Left lung (tissue), 10 donors: ENCODE results near the gene MYO7A. TPM values are rescaled to one million over a fixed set of nuclear protein-coding genes. Genes with fewer than 3 reads are reported as not detected.

Source experiments
- ATAC-seq: fragments of 200-7000 bp; cut with Tn5 transposase; one replicate; pipeline ENCODE4 v1.9.1; 2020; ENCODE audit warnings: moderate library complexity
- DNase-seq, 4 donors: peaks; one replicate each; pipeline ENCODE4 v3.0.0-alpha.2; 2013 to 2020
- H3K27ac ChIP-seq, 2 donors: fragments of 200-600 bp; sonication (generic) in 1 of 2; one replicate each; pipeline versions ENCODE4 v1.5.0 to v1.8.0; 2020 to 2021
- H3K27me3 ChIP-seq, 2 donors: fragments of 200-600 bp; sonication (generic) in 1 of 2; one replicate each; pipeline versions ENCODE4 v1.5.0 to v1.8.0; 2020 to 2021
- H3K36me3 ChIP-seq, 2 donors: fragments of 200-600 bp; sonication (generic) in 1 of 2; one replicate each; pipeline versions ENCODE4 v1.5.0 to v1.8.0; 2020 to 2021
- H3K4me1 ChIP-seq, 2 donors: fragments of 200-600 bp; one replicate each; pipeline ENCODE4 v1.8.0; 2021
- H3K4me3 ChIP-seq, 2 donors: fragments of 200-600 bp; sonication (generic) in 1 of 2; one replicate each; pipeline versions ENCODE4 v1.5.0 to v1.8.0; 2020 to 2021; ENCODE audit warnings: mild to moderate bottlenecking in 1 of 2
- H3K9me3 ChIP-seq, 2 donors: fragments of 200-600 bp; sonication (generic) in 1 of 2; one replicate each; pipeline versions ENCODE4 v1.5.0 to v1.8.0; 2020 to 2021
- intact Hi-C, 2 donors: fragments of 100-400 bp; cut with DNase I; formaldehyde crosslinking; loops; one replicate each; pipeline versions ENCODE4 v1.11.2 to v1.14.2; 2022
- polyA plus RNA-seq, 6 donors: library from polyadenylated mRNA; unstranded; fragments of 120-200 nt; gene quantifications; one replicate each; pipeline ENCODE4 v1.2.1, GENCODE V29; 2013; ENCODE audit not compliant: insufficient read length in 6 of 6
- total RNA-seq, 2 donors: library from RNA; stranded (reverse); fragmentation: NEBNext Ultra II Directional; extraction: Animal tissue kit (Norgen Biotek cat#: 25700); gene quantifications; one replicate each; pipeline ENCODE4 v1.2.1, GENCODE V29; 2021
- TF ChIP-seq, protein P1 (sequence below), 2 donors: fragments of 200-600 bp; sonication (generic) in 1 of 2; IDR thresholded peaks; one replicate each; pipeline versions ENCODE4 v1.5.0 to v1.8.0; 2021; ENCODE audit warnings: antibody characterized with exemption in 2 of 2
- donor health status: DM: no; HTN: yes; CAD: no.
- donor health status: DM: no; HTN: no; CAD: no.

MYO7A gene
- total and polyA plus RNA-seq, 8 donors: 4.8 to 13.5 (median 5.8) TPM

DNA sequence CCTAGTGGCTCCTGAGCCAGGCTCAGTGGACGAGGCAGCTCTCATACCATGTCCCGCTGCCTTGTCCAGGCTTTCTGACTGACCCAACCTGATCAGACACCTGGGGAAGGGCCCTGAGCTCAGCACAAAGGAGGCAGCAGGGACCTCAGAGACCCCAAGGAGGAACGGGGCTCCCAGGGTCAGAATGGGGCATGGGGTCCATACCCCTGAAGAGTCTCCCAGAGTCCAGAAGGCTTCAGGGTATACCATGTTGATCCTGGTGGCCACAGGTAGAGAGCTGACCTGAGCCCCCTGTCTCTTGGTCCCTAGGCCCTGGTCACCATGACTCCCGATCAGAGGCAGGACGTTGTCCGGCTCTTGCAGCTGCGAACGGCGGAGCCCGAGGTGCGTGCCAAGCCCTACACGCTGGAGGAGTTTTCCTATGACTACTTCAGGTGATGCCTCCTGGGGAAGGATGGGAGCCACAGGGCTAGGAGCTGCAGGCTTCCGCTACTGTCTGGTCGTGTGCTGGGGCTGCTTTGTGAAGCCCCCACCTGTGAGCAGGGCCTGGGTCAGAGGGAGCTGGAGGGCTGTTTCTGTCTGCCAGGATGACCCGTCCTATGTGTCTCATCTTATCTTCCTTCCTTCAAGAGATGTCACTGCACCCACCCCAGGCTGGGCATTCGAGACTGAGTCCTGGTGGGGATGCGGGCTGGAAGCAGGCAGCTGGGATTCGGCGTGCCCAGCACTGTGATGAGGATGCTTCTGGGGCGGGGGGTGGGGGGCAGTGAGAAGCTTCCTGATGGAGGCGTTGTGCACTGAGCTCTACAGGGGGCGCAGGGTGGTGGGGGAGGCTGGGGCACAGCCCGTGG lies 74.2 kb downstream of the MYO7A start:
- Histone ChIP-seq H3K27me3 (no peaks in the 10 kb centered on the region), H3K9me3 (no peaks in the 10 kb centered on the region), H3K36me3 (no peaks in the 10 kb centered on the region), H3K4me1 (no peaks in the 10 kb centered on the region), H3K27ac (no peak overlapping the region), H3K4me3 (no peak overlapping the region)
- no peak for ATAC-seq
- DNase-seq: peak in 1 of 4 donors; percentile 25
- TF ChIP-seq, protein P1, sequence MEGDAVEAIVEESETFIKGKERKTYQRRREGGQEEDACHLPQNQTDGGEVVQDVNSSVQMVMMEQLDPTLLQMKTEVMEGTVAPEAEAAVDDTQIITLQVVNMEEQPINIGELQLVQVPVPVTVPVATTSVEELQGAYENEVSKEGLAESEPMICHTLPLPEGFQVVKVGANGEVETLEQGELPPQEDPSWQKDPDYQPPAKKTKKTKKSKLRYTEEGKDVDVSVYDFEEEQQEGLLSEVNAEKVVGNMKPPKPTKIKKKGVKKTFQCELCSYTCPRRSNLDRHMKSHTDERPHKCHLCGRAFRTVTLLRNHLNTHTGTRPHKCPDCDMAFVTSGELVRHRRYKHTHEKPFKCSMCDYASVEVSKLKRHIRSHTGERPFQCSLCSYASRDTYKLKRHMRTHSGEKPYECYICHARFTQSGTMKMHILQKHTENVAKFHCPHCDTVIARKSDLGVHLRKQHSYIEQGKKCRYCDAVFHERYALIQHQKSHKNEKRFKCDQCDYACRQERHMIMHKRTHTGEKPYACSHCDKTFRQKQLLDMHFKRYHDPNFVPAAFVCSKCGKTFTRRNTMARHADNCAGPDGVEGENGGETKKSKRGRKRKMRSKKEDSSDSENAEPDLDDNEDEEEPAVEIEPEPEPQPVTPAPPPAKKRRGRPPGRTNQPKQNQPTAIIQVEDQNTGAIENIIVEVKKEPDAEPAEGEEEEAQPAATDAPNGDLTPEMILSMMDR (IDR thresholded peaks at IDR 0.05): no peak
- intact Hi-C loops: no loop called here

DNA sequence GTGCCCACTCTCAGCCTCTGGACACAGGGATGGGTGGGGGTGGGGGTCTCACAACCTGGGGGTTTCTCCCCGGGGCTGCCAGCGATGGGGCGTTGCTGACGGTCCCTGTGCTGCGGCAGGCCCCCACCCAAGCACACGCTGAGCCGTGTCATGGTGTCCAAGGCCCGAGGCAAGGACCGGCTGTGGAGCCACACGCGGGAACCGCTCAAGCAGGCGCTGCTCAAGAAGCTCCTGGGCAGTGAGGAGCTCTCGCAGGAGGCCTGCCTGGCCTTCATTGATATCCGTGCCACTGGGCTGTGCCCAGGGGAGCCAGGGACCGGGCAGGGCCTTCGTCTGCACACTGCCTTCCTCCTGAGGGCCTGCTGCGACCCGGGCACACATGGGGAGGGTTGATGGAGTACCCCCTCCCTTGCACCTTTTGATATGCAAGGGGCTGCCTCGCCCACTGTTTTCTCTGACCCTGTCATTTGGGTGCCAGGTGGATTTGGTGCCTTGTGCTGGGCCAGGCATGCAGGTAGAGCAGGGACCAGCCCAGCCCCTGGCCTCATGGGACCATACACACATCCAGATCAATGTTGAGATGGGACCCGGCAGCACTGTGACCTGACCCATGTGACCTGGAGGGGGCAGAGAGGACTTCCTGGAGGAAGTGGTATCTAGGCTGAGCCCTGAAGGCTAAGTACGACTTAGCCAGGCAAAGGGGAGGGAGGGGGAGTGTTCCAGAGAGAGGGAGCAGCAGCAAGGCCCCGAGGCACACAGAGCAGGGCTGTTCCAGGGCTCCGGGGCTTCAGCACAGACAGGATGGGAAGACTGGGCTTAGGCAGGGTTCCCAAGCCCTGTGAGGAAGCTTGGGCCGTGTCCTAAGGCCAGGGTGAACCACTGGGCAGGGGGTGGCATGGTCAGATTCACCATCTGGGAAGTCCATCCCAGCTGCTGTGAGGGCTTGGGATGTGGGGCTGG lies 75.2 kb downstream of the MYO7A start:
- H3K9me3 ChIP-seq: no peaks in the 10 kb centered on the region
- H3K27me3 ChIP-seq: no peaks in the 10 kb centered on the region
- H3K4me3 ChIP-seq: no peak overlapping the region
- H3K36me3 ChIP-seq: no peaks in the 10 kb centered on the region
- no peaks in the 10 kb centered on the region for H3K4me1 ChIP-seq
- DNase-seq (peak in 1 of 4 donors; percentile 20), ATAC-seq (no peak)
- TF ChIP-seq, protein P1 (IDR thresholded peaks at IDR 0.05): no peak
- no peak overlapping the region for H3K27ac ChIP-seq
- intact Hi-C loops: no loop called here

DNA sequence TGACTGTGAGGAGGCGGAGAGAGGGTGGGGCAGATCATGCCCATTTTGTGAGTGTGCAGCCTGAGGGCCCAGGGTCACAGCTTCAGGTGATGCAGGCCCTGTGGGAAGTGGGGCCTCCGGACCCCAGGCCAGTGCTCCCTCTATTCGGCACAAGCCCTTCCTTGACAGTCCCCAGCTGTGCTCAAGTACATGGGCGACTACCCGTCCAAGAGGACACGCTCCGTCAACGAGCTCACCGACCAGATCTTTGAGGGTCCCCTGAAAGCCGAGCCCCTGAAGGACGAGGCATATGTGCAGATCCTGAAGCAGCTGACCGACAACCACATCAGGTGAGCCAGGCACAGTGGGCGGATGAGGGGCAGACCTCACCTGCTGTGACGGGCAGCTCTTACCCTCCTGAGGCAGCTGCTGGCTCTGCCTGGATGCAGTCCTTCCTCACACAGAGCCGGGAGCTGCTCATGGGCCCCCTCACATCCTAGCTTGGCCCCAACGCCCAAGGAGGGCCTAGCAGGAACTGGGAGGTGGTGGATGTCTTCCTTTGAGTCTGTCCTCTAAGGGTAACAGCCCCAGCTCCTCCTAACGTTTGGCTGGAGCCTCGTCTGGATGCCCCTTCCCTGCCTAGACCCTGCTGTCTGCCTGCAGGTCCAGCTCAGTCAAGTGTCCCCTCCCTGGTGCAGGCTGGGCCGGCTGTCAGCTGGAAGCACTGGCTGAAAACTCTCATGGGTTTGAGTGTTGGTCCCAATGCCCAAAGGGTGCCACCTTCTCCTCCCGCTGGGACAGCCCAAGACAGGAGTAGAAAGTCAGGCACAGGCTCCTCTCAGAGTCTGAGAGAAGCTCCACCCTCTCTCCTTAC lies 76.1 kb downstream of the MYO7A start:
- intact Hi-C loops: no loop called here
- TF ChIP-seq, protein P1 (IDR thresholded peaks at IDR 0.05): no peak
- peak in 1 of 4 donors; percentile 28 for DNase-seq

DNA sequence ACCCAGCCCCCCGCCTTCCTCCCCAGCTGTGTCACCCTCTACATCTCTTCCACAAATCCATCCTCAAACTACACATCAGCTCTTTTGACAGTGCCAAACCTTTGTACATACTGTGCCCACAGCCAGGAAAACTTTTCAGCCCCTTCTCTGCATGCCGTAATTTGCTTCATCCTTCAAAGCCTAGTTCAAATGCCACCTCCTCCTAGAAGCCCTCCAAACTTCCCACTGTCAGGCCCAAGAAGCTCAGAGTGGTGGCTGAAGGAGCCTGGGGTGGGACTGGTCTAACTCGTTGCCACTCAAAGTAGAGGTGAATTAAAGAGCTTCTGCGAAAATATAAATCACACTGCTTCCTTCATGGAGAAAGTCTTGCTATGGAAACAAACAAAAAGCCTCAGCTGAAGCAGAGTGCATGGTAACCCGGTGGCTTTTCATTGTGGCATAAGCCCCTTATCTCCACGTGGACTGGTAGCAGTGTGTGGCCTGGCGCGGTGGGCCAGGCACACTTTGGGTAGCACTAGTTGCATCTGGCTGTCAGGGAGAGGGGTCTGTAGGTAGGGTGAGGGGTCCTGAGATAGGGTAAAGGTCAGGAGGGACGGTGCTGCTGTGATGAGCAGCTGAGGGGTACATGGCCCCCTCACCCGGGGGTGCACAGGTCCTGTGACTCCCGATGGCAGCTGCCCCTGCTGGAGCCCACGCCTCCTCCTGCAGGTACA lies 76.9 kb downstream of the MYO7A start:
- H3K36me3 ChIP-seq: no peaks in the 10 kb centered on the region
- H3K27ac ChIP-seq: no peak overlapping the region
- no peak for ATAC-seq
- H3K4me1 ChIP-seq: no peaks in the 10 kb centered on the region
- no peak for DNase-seq
- no peaks in the 10 kb centered on the region for H3K9me3 ChIP-seq
- H3K4me3 ChIP-seq: no peak overlapping the region
- TF ChIP-seq, protein P1 (IDR thresholded peaks at IDR 0.05): no peak
- intact Hi-C loops: no loop called here
- no peaks in the 10 kb centered on the region for H3K27me3 ChIP-seq

More for the DNA sequence above, 76.1 kb downstream of the MYO7A start:
- no peaks in the 10 kb centered on the region for H3K27me3 ChIP-seq
- H3K27ac ChIP-seq: no peak overlapping the region
- H3K9me3 ChIP-seq: no peaks in the 10 kb centered on the region
- H3K4me1 ChIP-seq: no peaks in the 10 kb centered on the region
- H3K4me3 ChIP-seq: no peak overlapping the region
- H3K36me3 ChIP-seq: no peaks in the 10 kb centered on the region
- no peak for ATAC-seq
